Neural crest cell (in vitro differentiated cells): ENCODE data around the gene PFN4. TPM values are rescaled to one million over a fixed set of nuclear protein-coding genes. Genes with fewer than 3 reads are reported as not detected.
"Not testable (repeated sequence)": the region's sequence is repeated elsewhere in the genome, so short reads cannot be mapped to it uniquely, and the experiment has no call there.

Source experiments
- DNase-seq: peaks from one replicate; pipeline ENCODE4 v3.0.0; 2021; ENCODE audit warnings: low read depth, mixed read lengths, low spot score
- H3K27ac Mint-ChIP-seq: one replicate; pipeline ENCODE4 v1.8.0; 2021; ENCODE audit warnings: mild to moderate bottlenecking, mixed read lengths; ENCODE audit not compliant: unreplicated experiment
- H3K27me3 Mint-ChIP-seq: 2 replicates; pipeline ENCODE4 v1.8.0; 2021; ENCODE audit warnings: low read depth, mild to moderate bottlenecking, mixed read lengths
- H3K36me3 Mint-ChIP-seq: 2 replicates; pipeline ENCODE4 v1.8.0; 2021; ENCODE audit warnings: low read depth, mild to moderate bottlenecking, mixed read lengths
- H3K4me1 Mint-ChIP-seq: 2 replicates; pipeline ENCODE4 v1.8.0; 2021; ENCODE audit warnings: mixed read lengths
- H3K4me3 Mint-ChIP-seq: one replicate; pipeline ENCODE4 v1.8.0; 2021; ENCODE audit warnings: mild to moderate bottlenecking, mixed read lengths
- H3K9me3 Mint-ChIP-seq: 2 replicates; pipeline ENCODE4 v1.8.0; 2021; ENCODE audit warnings: mixed read lengths
- CTCF ChIP-seq: fragments of 200-600 bp; sonication (generic); conservative IDR thresholded peaks from 2 replicates; pipeline ENCODE4 v1.5.0; 2021; ENCODE audit warnings: antibody characterized with exemption, mild to moderate bottlenecking
- total RNA-seq: library from RNA; stranded (reverse); gene quantifications from 2 replicates; pipeline ENCODE4 v1.2.1, GENCODE V29; 2021

The PFN4 gene
- total RNA-seq, 1 donor from 2014 or later = 1.3 TPM

GRCh38 chr2:24152413-24153197 is 29.5 kb upstream of the PFN4 start:
- no peak for DNase-seq
- TF ChIP-seq CTCF = no peak
- Mint-ChIP-seq H3K27ac (no peak overlapping the region), H3K27me3 (no peaks in the 10 kb centered on the region), H3K4me1 (no peaks in the 10 kb centered on the region), H3K9me3 (peaks cover 6% of the 10 kb centered on the region), H3K36me3 (peaks cover 25% of the 10 kb centered on the region), H3K4me3 (no peak overlapping the region)

- no peak for TF ChIP-seq CTCF
- Mint-ChIP-seq H3K27me3 (no peaks in the 10 kb centered on the region), H3K9me3 (peaks cover 17% of the 10 kb centered on the region), H3K27ac (no peak overlapping the region), H3K4me3 (no peak overlapping the region), H3K4me1 (no peaks in the 10 kb centered on the region), H3K36me3 (peaks cover 46% of the 10 kb centered on the region)
- DNase-seq = no peak
Observed at GRCh38 chr2:24147364-24147763, 24.2 kb upstream of the PFN4 start.

GRCh38 chr2:24140305-24140704 is 17.2 kb upstream of the PFN4 start:
- not testable (repeated sequence) for H3K27me3 Mint-ChIP-seq, H3K4me1 Mint-ChIP-seq, H3K27ac Mint-ChIP-seq, H3K4me3 Mint-ChIP-seq, DNase-seq, H3K9me3 Mint-ChIP-seq
- H3K36me3 Mint-ChIP-seq = peaks cover 10% of the 10 kb centered on the region

GRCh38 chr2:24132543-24132942 is 9.4 kb upstream of the PFN4 start:
- Mint-ChIP-seq H3K4me3 (no peak overlapping the region), H3K9me3 (peaks cover 6% of the 10 kb centered on the region)

GRCh38 chr2:24125956-24126355 is 2.8 kb upstream of the PFN4 start:
- Mint-ChIP-seq H3K36me3 (peaks cover 6% of the 10 kb centered on the region), H3K27ac (no peak overlapping the region), H3K27me3 (no peaks in the 10 kb centered on the region), H3K9me3 (no peaks in the 10 kb centered on the region), H3K4me3 (peak overlapping the region; percentile 57), H3K4me1 (peaks cover 34% of the 10 kb centered on the region)
- TF ChIP-seq CTCF = no peak
- DNase-seq = no peak

More at GRCh38 chr2:24132543-24132942, 9.4 kb upstream of the PFN4 start:
- no peak overlapping the region for H3K27ac Mint-ChIP-seq
- no peak for DNase-seq
- no peak for TF ChIP-seq CTCF
- H3K27me3 Mint-ChIP-seq = no peaks in the 10 kb centered on the region
- peaks cover 5% of the 10 kb centered on the region for H3K4me1 Mint-ChIP-seq
- peaks cover 28% of the 10 kb centered on the region for H3K36me3 Mint-ChIP-seq

GRCh38 chr2:24123922-24124580 is 917 bp upstream of the PFN4 start:
- Mint-ChIP-seq H3K27ac (peak overlapping the region; percentile 82), H3K27me3 (no peaks in the 10 kb centered on the region), H3K4me1 (peaks cover 35% of the 10 kb centered on the region), H3K36me3 (peaks cover 3% of the 10 kb centered on the region), H3K4me3 (peak overlapping the region; percentile 90), H3K9me3 (no peaks in the 10 kb centered on the region)
- TF ChIP-seq CTCF = no peak
- DNase-seq = no peak
